ENCODE results near the gene ATF7. TPM values are rescaled to one million over a fixed set of nuclear protein-coding genes. Genes with fewer than 3 reads are reported as not detected.

Gene ATF7
- polyA plus RNA-seq, 2 of the 4 experiments (the other 2 are of a cell fraction) = 22.9 to 38.9 TPM

- FAIRE-seq (no peak), ATAC-seq (no peak), DNase-seq (ENCODE audit: low read depth in 1 of 2, low spot score in 1 of 2) (no peak)
- Histone ChIP-seq H3K27ac (no peak overlapping the region), H3K9me3 (no peaks in the 10 kb centered on the region), H3K4me3 (no peak overlapping the region), H3K4me2 (no peak overlapping the region), H3K4me1 (peaks cover 54% of the 10 kb centered on the region; the same call in 2 of the 3 replicates)
- ChIA-PET CTCF (interaction anchor here (1.0 to 2.1 kb wide), 3 partner anchors 15 to 116 kb away, joined by 3 to 7 read pairs (median 4); no protein-coding TSS in a partner anchor), POLR2A (no interaction called here)
- WGBS (ENCODE audit: missing lambda C conversion rate) = 74% methylated on average over 3 of the region's 3 CpGs
- TF ChIP-seq JUNB (IDR thresholded peaks at IDR 0.05) = no peak
- TF ChIP-seq MAZ (IDR thresholded peaks at IDR 0.05; ENCODE audit: borderline replicate concordance, low read depth, low read length) = no peak
- no peak for TF ChIP-seq GATA3 (IDR thresholded peaks at IDR 0.05; ENCODE audit: borderline replicate concordance)
- TF ChIP-seq TP53 (CRISPR knock-in tag; IDR thresholded peaks at IDR 0.05) = no peak
- no peak for TF ChIP-seq FOXS1 (CRISPR knock-in tag; IDR thresholded peaks at IDR 0.05)
- TF ChIP-seq, protein P1, sequence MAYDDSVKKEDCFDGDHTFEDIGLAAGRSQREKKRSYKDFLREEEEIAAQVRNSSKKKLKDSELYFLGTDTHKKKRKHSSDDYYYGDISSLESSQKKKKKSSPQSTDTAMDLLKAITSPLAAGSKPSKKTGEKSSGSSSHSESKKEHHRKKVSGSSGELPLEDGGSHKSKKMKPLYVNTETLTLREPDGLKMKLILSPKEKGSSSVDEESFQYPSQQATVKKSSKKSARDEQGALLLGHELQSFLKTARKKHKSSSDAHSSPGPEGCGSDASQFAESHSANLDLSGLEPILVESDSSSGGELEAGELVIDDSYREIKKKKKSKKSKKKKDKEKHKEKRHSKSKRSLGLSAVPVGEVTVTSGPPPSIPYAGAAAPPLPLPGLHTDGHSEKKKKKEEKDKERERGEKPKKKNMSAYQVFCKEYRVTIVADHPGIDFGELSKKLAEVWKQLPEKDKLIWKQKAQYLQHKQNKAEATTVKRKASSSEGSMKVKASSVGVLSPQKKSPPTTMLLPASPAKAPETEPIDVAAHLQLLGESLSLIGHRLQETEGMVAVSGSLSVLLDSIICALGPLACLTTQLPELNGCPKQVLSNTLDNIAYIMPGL (CRISPR knock-in tag; IDR thresholded peaks at IDR 0.05; ENCODE audit: borderline replicate concordance) = no peak
- no peak for TF ChIP-seq ZNF302 (CRISPR knock-in tag; IDR thresholded peaks at IDR 0.05)
- 0 out of 5 replicates have a peak, but pooled peaks of 1 of the 2 experiments have one; percentile 27 for TF ChIP-seq JUN (IDR thresholded peaks at IDR 0.05)
- TF ChIP-seq POLR2AphosphoS2 (conservative IDR thresholded peaks at IDR 0.05; ENCODE audit: low read length) = 0 out of 2 replicates have a peak, but pooled peaks have one; percentile 20
- TF ChIP-seq, protein P2, sequence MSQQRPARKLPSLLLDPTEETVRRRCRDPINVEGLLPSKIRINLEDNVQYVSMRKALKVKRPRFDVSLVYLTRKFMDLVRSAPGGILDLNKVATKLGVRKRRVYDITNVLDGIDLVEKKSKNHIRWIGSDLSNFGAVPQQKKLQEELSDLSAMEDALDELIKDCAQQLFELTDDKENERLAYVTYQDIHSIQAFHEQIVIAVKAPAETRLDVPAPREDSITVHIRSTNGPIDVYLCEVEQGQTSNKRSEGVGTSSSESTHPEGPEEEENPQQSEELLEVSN (IDR thresholded peaks at IDR 0.05; ENCODE audit: borderline replicate concordance, low read depth) = no peak
Measured at GRCh38 chr12:53461059-53461458, 165.1 kb downstream of the ATF7 start.

- ChIA-PET CTCF (interaction anchor here (1.2 to 2.2 kb wide), 3 partner anchors 8 to 17 kb away, joined by 3 to 12 read pairs (median 3); no protein-coding TSS in a partner anchor), POLR2A (interaction anchor here (0.8 to 1.4 kb wide), 2 partner anchors 15 to 18 kb away, joined by 3 to 4 read pairs; no protein-coding TSS in a partner anchor)
- TF ChIP-seq, protein P3, sequence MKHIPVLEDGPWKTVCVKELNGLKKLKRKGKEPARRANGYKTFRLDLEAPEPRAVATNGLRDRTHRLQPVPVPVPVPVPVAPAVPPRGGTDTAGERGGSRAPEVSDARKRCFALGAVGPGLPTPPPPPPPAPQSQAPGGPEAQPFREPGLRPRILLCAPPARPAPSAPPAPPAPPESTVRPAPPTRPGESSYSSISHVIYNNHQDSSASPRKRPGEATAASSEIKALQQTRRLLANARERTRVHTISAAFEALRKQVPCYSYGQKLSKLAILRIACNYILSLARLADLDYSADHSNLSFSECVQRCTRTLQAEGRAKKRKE (CRISPR knock-in tag; IDR thresholded peaks at IDR 0.05; ENCODE audit: low read depth) = no peak
- TF ChIP-seq HDAC2 (IDR thresholded peaks at IDR 0.05) (no peak), NPAS2 (CRISPR knock-in tag; IDR thresholded peaks at IDR 0.05; ENCODE audit: borderline replicate concordance) (no peak), CHD4 (IDR thresholded peaks at IDR 0.05; ENCODE audit: borderline replicate concordance) (no peak), SREBF2 (IDR thresholded peaks at IDR 0.05) (no peak), RCOR1 (IDR thresholded peaks at IDR 0.05; ENCODE audit: low read depth, low read length) (no peak), SMC3 (IDR thresholded peaks at IDR 0.05) (no peak), ZSCAN20 (CRISPR knock-in tag; IDR thresholded peaks at IDR 0.05) (no peak), HOXB13 (CRISPR knock-in tag; IDR thresholded peaks at IDR 0.05; ENCODE audit: low read depth) (no peak), TFCP2L1 (CRISPR knock-in tag; IDR thresholded peaks at IDR 0.05) (no peak), ESRRA (IDR thresholded peaks at IDR 0.05; ENCODE audit: borderline replicate concordance, low read length) (no peak), PHF8 (IDR thresholded peaks at IDR 0.05; ENCODE audit: borderline replicate concordance, low read depth) (no peak), RFX5 (IDR thresholded peaks at IDR 0.05) (no peak), HOXA7 (CRISPR knock-in tag; IDR thresholded peaks at IDR 0.05) (no peak), FOSL2 (IDR thresholded peaks at IDR 0.05) (no peak), FOSL2 (CRISPR knock-in tag; IDR thresholded peaks at IDR 0.05) (no peak), MAFK (IDR thresholded peaks at IDR 0.05; ENCODE audit: partially characterized antibody) (no peak), REST (IDR thresholded peaks at IDR 0.05) (no peak), GATA3 (IDR thresholded peaks at IDR 0.05; ENCODE audit: borderline replicate concordance) (no peak)
- TF ChIP-seq, protein P4, sequence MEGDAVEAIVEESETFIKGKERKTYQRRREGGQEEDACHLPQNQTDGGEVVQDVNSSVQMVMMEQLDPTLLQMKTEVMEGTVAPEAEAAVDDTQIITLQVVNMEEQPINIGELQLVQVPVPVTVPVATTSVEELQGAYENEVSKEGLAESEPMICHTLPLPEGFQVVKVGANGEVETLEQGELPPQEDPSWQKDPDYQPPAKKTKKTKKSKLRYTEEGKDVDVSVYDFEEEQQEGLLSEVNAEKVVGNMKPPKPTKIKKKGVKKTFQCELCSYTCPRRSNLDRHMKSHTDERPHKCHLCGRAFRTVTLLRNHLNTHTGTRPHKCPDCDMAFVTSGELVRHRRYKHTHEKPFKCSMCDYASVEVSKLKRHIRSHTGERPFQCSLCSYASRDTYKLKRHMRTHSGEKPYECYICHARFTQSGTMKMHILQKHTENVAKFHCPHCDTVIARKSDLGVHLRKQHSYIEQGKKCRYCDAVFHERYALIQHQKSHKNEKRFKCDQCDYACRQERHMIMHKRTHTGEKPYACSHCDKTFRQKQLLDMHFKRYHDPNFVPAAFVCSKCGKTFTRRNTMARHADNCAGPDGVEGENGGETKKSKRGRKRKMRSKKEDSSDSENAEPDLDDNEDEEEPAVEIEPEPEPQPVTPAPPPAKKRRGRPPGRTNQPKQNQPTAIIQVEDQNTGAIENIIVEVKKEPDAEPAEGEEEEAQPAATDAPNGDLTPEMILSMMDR (IDR thresholded peaks at IDR 0.05) = no peak
- TF ChIP-seq, protein P2 (IDR thresholded peaks at IDR 0.05; ENCODE audit: borderline replicate concordance, low read depth) = no peak
- Histone ChIP-seq H3K9me3 (no peaks in the 10 kb centered on the region), H3K4me1 (peaks cover 59% of the 10 kb centered on the region), H3K27ac (no peak overlapping the region), H3K4me2 (no peak overlapping the region), H3K4me3 (no peak overlapping the region)
- WGBS (ENCODE audit: missing lambda C conversion rate) = 92% methylated on average over 4 of the region's 4 CpGs
- ATAC-seq (no peak), DNase-seq (ENCODE audit: low read depth in 1 of 2, low spot score in 1 of 2) (no peak), FAIRE-seq (no peak)
Measured at GRCh38 chr12:53459097-53459496, 167.1 kb downstream of the ATF7 start.
